Tongue (tissue), 2 donors: Measurements from ENCODE around the gene TM4SF4. TPM values are rescaled to one million over a fixed set of nuclear protein-coding genes. Genes with fewer than 3 reads are reported as not detected.

Experiments used
- DNase-seq: peaks from one replicate; pipeline ENCODE4 v3.0.0-alpha.2; 2015
- total RNA-seq: library from RNA; depleted of rRNA; stranded (reverse); fragments of >200 nt; gene quantifications from one replicate; pipeline ENCODE4 v1.2.3, GENCODE V29; 2014

TM4SF4 gene
- total RNA-seq, 1 donor from 2014 or later, result not detected

- DNase-seq, result no peak
Observed at GRCh38 chr3:149514471-149514870, 40.0 kb downstream of the TM4SF4 start.

- no peak for DNase-seq
Observed at GRCh38 chr3:149515249-149515648, 40.8 kb downstream of the TM4SF4 start.

GRCh38 chr3:149516920-149517319, 42.4 kb downstream of the TM4SF4 start:
- no peak for DNase-seq

GRCh38 chr3:149519912-149520311, 45.4 kb downstream of the TM4SF4 start:
- no peak for DNase-seq

- DNase-seq, result no peak
Observed at GRCh38 chr3:149523512-149524299, 49.2 kb downstream of the TM4SF4 start.

- DNase-seq, result peak; percentile 29
Observed at GRCh38 chr3:149527531-149528339, 53.2 kb downstream of the TM4SF4 start.

- no peak for DNase-seq
Observed at GRCh38 chr3:149528340-149528650, 53.8 kb downstream of the TM4SF4 start.

GRCh38 chr3:149529099-149529498, 54.6 kb downstream of the TM4SF4 start:
- no peak for DNase-seq

- peak; percentile 64 for DNase-seq
Observed at GRCh38 chr3:149532489-149533180, 58.1 kb downstream of the TM4SF4 start.

GRCh38 chr3:149534082-149534481, 59.6 kb downstream of the TM4SF4 start:
- DNase-seq, result no peak

- peak; percentile 64 for DNase-seq
Observed at GRCh38 chr3:149534671-149535332, 60.3 kb downstream of the TM4SF4 start.

- DNase-seq, result no peak
Observed at GRCh38 chr3:149535333-149535685, 60.8 kb downstream of the TM4SF4 start.

GRCh38 chr3:149536429-149536828, 61.9 kb downstream of the TM4SF4 start:
- DNase-seq, result peak; percentile 74

- DNase-seq, result no peak
Observed at GRCh38 chr3:149538371-149538770, 63.9 kb downstream of the TM4SF4 start.

GRCh38 chr3:149541091-149541491, 66.6 kb downstream of the TM4SF4 start:
- no peak for DNase-seq

- no peak for DNase-seq
Observed at GRCh38 chr3:149542375-149543312, 68.1 kb downstream of the TM4SF4 start.

GRCh38 chr3:149545049-149545448, 70.6 kb downstream of the TM4SF4 start:
- peak; percentile 88 for DNase-seq

GRCh38 chr3:149547413-149547812, 72.9 kb downstream of the TM4SF4 start:
- DNase-seq, result peak; percentile 88

- DNase-seq, result peak; percentile 90
Observed at GRCh38 chr3:149547954-149548668, 73.6 kb downstream of the TM4SF4 start.

- DNase-seq, result no peak
Observed at GRCh38 chr3:149548669-149549065, 74.2 kb downstream of the TM4SF4 start.

- DNase-seq, result no peak
Observed at GRCh38 chr3:149551500-149551899, 77.0 kb downstream of the TM4SF4 start.
